ENCODE results near the gene PTX4. TPM values are rescaled to one million over a fixed set of nuclear protein-coding genes. Genes with fewer than 3 reads are reported as not detected.

Gene PTX4
- total RNA-seq, 4 donors from 2014 or later = 0.40 TPM; not detected in 3

DNA sequence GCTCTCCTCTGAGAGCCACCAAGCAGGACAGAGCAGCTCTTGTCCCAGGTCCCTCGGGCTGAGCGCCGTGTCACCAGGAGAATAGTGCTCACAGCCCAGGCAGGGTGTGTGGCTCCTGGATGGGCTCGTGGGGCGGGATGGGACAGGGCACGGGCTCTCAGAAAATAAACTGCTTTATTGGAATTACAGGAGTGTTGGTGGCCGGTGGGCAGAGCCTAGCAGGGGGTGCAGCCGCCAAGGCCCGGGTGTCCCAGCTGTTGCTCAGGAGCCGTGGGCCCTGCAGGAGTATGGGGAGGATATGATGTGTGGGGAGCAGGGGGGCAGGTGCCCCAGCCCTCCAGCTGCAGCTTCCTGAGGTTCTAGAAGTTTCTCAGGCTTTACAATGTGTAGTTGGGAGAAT is 21.5 kb upstream of the PTX4 start:
- H3K36me3 ChIP-seq = peaks cover 0 to 84% of the 10 kb centered on the region in 2 donors
- peaks cover 0 to 13% (median 0%) of the 10 kb centered on the region in 3 donors for H3K9me3 ChIP-seq
- 79% methylated on average over 5 of the region's 10 CpGs; no CpG with 5 or more reads in 1 of the 2 donors for WGBS, 2 donors (ENCODE audit: low coverage in 1 of 2)
- H3K4me3 ChIP-seq = no peak overlapping the region
- H3K4me1 ChIP-seq = peaks cover 0 to 23% (median 16%) of the 10 kb centered on the region in 3 donors
- TF ChIP-seq POLR2AphosphoS5 (IDR thresholded peaks at IDR 0.05) = no peak
- no peaks in the 10 kb centered on the region for H3K27me3 ChIP-seq
- H3K27ac ChIP-seq = peak overlapping the region in 3 of 4 donors; percentile 69 to 74 (median 73)
- no peak for ATAC-seq

GRCh38 chr16:1509307-1510221 is 20.8 kb upstream of the PTX4 start:
- Histone ChIP-seq H3K27me3 (no peaks in the 10 kb centered on the region), H3K4me3 (no peak overlapping the region), H3K36me3 (peaks cover 0 to 86% of the 10 kb centered on the region in 2 donors), H3K27ac (peak overlapping the region in 3 of 4 donors; percentile 69 to 74 (median 73)), H3K9me3 (peaks cover 0 to 7% (median 0%) of the 10 kb centered on the region in 3 donors), H3K4me1 (peaks cover 0 to 23% (median 16%) of the 10 kb centered on the region in 3 donors)
- 33% methylated on average over 1 of the region's 44 CpGs; no CpG with 5 or more reads in 1 of the 2 donors for WGBS, 2 donors (ENCODE audit: low coverage in 1 of 2)
- TF ChIP-seq POLR2AphosphoS5 (IDR thresholded peaks at IDR 0.05) = no peak
- TF ChIP-seq EP300 (IDR thresholded peaks at IDR 0.05) = no peak
- TF ChIP-seq POLR2A (IDR thresholded peaks at IDR 0.05) = no peak
- TF ChIP-seq, protein P1, sequence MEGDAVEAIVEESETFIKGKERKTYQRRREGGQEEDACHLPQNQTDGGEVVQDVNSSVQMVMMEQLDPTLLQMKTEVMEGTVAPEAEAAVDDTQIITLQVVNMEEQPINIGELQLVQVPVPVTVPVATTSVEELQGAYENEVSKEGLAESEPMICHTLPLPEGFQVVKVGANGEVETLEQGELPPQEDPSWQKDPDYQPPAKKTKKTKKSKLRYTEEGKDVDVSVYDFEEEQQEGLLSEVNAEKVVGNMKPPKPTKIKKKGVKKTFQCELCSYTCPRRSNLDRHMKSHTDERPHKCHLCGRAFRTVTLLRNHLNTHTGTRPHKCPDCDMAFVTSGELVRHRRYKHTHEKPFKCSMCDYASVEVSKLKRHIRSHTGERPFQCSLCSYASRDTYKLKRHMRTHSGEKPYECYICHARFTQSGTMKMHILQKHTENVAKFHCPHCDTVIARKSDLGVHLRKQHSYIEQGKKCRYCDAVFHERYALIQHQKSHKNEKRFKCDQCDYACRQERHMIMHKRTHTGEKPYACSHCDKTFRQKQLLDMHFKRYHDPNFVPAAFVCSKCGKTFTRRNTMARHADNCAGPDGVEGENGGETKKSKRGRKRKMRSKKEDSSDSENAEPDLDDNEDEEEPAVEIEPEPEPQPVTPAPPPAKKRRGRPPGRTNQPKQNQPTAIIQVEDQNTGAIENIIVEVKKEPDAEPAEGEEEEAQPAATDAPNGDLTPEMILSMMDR (IDR thresholded peaks at IDR 0.05) = no peak
- ATAC-seq = peak; percentile 78

DNA sequence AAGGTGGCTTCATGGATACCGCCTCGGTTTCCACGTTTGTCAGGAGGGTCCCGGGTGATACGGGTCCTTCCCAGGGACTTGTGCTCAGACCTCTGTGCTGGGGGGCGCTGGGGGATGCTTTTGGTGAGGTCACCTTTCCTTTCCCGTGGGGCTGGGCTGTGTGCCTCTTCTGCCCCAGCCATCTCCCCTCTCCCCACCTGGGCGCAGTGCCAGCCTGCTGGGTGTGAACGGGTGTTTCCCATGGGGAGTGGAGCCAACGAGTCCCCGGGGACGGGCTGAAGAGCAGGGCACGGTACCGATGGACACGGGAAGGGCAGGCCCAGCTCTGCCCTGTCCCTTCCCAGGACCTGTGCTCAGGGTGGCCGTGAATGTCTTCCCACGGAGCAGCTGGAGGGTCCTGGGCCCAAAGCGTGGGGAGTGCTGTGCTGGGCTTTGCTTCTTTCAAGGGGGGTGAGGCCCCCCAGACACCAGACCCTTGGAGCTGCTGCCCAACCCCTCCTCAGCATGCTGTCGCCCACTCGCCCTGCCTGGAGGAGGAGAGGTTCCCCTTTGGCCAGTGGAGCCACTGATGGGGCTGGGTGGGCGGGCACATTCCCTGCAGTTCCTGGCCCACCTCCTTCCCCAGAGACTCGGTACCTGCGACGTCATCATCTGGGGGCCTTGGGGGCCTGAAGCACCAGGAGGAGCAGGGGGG is 19.9 kb upstream of the PTX4 start:
- TF ChIP-seq EP300 (IDR thresholded peaks at IDR 0.05) = no peak
- TF ChIP-seq POLR2AphosphoS5 (IDR thresholded peaks at IDR 0.05) = no peak
- TF ChIP-seq POLR2A (IDR thresholded peaks at IDR 0.05) = no peak
- TF ChIP-seq, protein P1 (IDR thresholded peaks at IDR 0.05) = no peak
- Histone ChIP-seq H3K4me1 (peaks cover 0 to 23% (median 16%) of the 10 kb centered on the region in 3 donors), H3K36me3 (peaks cover 0 to 80% of the 10 kb centered on the region in 2 donors)

DNA sequence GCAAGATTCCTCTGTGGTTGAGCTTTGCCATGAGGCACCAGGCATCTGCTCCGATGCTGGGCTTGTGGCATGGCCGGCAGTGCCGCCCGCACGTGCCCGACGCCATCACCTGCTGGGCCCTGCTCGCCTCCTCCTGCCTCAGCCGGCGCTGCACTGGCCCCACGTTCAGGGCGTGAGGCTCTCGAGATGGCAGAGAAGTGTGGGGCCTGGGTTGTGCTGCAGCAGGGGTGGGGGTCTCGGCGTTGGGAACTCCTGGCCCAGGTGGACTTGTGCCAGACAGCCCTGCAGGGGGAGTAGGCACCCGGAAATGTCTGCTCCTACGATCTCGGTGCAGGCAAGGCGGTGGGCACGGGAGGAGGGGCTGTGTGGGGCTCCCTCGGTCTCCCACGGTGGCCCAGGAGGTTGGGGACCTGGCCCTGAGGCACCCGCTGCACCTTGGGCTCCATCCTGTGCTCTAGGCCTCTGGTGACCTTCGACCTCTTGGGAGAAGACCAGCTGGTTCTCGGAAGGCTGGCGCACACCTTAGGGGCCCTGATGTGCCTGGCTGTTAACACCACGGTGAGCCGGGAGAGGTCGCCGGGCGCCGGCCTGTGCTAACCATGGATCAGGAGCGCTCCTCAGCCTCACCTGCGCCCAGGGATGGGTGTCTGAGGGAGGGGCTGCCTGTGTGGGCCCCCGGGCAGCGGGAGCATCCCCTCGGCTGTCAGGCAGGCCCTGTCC is 17.9 kb upstream of the PTX4 start:
- peaks cover 0 to 23% (median 16%) of the 10 kb centered on the region in 3 donors for H3K4me1 ChIP-seq
- no peaks in the 10 kb centered on the region for H3K9me3 ChIP-seq
- TF ChIP-seq EP300 (IDR thresholded peaks at IDR 0.05) = no peak
- TF ChIP-seq POLR2AphosphoS5 (IDR thresholded peaks at IDR 0.05) = no peak
- TF ChIP-seq, protein P1 (IDR thresholded peaks at IDR 0.05) = no peak
- no peak for TF ChIP-seq POLR2A (IDR thresholded peaks at IDR 0.05)
- no peak for ATAC-seq
- no peak overlapping the region for H3K27ac ChIP-seq
- H3K36me3 ChIP-seq = peaks cover 0 to 89% of the 10 kb centered on the region in 2 donors
- no CpG with 5 or more reads among the region's 37 CpGs for WGBS, 2 donors (ENCODE audit: low coverage in 1 of 2)
- H3K4me3 ChIP-seq = no peak overlapping the region
- H3K27me3 ChIP-seq = no peaks in the 10 kb centered on the region

More for the DNA sequence above, 19.9 kb upstream of the PTX4 start:
- no peak for ATAC-seq
- WGBS, 2 donors (ENCODE audit: low coverage in 1 of 2) = 60% methylated on average over 3 of the region's 24 CpGs; no CpG with 5 or more reads in 1 of the 2 donors
- Histone ChIP-seq H3K27ac (peak overlapping the region in 3 of 4 donors; percentile 69 to 74 (median 73)), H3K9me3 (no peaks in the 10 kb centered on the region), H3K27me3 (no peaks in the 10 kb centered on the region), H3K4me3 (no peak overlapping the region)

- no peaks in the 10 kb centered on the region for H3K27me3 ChIP-seq
- 50 to 80% methylated on average over 1 of the region's 22 CpGs for WGBS, 2 donors (ENCODE audit: low coverage in 1 of 2)
- H3K27ac ChIP-seq = no peak overlapping the region
- H3K36me3 ChIP-seq = peaks cover 0 to 91% of the 10 kb centered on the region in 2 donors
- H3K4me3 ChIP-seq = no peak overlapping the region
- H3K4me1 ChIP-seq = peaks cover 0 to 23% (median 16%) of the 10 kb centered on the region in 3 donors
- ATAC-seq = no peak
- TF ChIP-seq EP300 (IDR thresholded peaks at IDR 0.05) (no peak), POLR2AphosphoS5 (IDR thresholded peaks at IDR 0.05) (no peak), POLR2A (IDR thresholded peaks at IDR 0.05) (no peak)
- TF ChIP-seq, protein P1 (IDR thresholded peaks at IDR 0.05) = no peak
- H3K9me3 ChIP-seq = no peaks in the 10 kb centered on the region
Measured at GRCh38 chr16:1505912-1506311, 17.2 kb upstream of the PTX4 start.

All from gastroesophageal sphincter (tissue), 4 donors.